IPS DF 4.7 (cell line): Measurements from ENCODE around the gene HS3ST4.

Source experiments
- DNase-seq: peaks from one replicate; pipeline ENCODE4 v3.0.0-alpha.2; 2013; ENCODE audit warnings: low spot score; ENCODE audit errors: extremely low read depth

Gene HS3ST4

DNA sequence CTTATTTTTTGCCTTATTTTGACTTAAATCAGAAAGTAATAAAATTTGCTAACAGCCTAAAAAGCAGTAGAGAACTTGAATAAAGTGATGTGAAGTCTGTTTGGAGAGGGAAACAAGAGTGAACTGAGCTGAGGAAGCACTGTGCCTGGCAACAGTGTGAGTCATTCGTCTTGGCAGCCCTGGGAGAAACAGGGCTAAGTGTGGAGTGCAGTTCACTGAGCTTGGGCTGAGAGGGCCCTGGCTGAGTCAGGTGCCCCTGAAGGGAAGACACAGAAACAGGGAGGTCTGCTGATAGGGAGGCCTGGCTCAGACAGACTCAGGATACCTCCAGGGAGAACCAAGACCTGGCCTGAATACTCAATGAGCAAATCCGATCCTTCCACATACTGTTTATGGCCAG lies 132.1 kb downstream of the HS3ST4 start:
- no peak for DNase-seq

DNA sequence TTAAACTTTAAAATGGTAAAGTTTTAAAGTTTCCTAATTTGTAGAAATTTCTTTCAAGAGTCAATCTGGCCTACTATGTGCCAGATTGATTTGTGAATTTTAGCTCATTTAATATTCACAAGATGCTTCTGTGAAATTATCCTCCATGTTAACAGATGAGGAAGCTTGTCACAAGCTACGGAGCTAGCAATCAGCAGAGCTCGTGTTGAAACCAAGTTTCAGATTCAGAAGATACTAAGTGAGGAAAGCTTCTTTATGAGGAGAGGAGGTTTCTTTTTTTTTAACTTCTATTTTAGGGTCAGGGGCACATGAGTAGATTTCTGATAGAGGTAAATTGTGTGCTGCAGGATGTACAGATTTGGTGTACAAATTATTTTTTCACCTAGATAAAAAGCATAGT lies 135.9 kb downstream of the HS3ST4 start:
- DNase-seq, result no peak

DNA sequence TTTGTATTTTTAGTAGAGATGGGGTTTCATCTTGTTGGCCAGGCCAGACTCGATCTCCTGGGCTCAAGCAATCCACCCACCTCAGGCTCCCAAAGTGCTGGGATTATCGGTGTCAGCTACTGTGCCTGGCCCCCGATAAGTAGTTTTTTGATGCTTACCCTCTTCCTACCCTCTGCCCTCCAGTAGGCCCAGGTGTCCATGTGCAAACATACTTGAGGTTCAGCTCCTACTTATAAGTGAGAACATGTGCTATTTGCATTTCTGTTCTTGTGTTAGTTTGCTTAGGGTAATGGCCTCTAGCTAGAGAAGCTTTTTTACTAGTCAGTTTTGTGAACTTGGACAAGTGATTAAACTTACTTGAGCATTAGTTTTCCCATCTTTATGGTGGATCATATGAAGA lies 136.8 kb downstream of the HS3ST4 start:
- DNase-seq, result no peak

DNA sequence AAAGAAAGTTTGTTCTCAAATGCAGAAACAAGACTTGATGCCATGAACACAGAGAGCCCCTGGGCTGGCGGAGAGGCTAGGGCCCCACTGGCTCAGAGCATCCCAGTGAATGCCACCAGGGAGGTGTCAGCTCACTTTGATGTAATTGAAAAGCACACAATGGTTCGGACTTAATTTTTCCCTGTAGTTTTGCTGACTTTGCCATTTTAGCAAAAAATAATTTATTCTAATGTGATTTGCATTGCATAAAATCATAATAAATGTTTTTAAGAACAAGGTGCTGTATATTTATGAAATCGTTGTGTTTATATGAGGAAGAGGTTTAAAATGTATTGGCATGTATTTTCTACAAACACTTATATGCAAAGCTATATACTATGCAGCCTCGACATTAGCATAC lies 140.5 kb downstream of the HS3ST4 start:
- DNase-seq, result no peak

DNA sequence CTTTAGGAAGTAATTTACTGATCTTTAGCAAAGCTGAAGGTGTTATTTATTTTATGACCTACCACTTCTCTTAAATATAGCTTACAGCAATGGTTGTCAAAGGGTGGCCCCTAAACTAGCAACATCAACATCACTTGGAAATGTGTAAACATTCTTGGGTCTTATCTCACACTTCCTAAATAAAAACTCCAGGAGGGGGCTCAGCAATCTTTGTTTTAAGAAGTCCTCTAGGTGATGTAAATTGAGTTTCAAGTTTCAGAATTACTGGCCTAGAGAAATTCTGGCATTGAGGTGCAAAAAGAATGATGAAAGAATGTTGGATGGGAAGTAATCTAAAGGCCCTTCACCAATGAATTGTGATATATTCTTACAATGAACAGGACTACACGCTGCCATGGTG lies 142.3 kb downstream of the HS3ST4 start:
- DNase-seq, result no peak

DNA sequence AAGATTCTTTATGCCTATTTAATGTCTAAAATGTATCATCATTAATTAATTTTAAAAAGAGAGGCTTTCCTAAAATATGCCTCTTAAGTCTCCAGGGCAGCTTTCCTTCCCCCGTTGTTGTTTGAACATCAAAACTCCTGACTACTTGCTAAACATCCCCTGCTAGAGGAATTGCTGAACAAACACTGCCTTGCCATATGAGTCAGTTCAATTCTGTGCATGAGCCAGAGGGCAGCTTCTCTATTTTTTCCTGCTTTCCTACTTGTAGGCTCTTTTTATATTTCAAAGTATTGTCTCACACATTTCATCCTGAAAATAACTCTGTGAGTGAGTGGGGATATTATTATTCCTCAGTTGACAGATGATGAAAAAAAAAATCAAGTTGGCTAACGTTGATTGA lies 143.4 kb downstream of the HS3ST4 start:
- no peak for DNase-seq

DNA sequence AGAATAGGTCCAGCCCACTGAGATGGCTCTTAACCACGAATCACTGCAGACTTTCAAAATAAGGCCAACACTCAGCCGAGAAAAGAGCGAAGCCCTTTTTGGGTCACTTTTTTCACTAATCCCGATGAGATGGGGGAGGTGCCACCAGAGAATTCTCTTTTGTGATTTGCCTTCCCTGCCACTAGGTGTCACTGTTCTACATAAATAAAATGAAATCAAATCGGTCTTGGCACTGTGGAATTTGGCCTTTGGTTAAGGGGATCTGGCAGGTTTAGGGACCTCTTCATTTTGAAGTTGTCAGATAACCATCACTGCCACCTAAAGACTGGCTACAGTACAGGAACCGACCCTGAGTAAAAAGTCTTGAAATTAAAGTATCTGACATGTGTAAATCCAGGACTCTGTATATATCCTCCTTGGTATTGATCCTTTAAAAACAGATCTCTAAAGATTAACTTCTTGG lies 147.0 kb downstream of the HS3ST4 start:
- peak; percentile 60 for DNase-seq

DNA sequence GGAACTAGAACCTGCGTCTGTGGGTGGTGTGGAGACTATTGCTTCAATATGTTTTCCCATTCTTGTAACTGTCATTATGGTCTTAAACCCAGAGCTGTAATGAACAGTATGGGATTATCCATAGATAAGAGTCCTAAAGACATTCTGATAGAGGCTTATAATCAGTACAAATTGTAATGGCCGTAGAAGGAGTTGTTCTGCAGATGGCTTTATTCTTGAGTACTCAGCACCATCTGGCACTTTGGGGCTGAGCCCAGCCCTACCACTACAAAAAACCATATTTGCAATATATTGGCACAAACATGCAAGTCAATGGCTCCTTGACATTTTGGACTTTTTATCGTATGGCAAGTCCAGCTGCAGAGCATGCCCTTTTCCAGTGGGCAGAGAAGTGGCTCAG lies 150.0 kb downstream of the HS3ST4 start:
- DNase-seq, result no peak

DNA sequence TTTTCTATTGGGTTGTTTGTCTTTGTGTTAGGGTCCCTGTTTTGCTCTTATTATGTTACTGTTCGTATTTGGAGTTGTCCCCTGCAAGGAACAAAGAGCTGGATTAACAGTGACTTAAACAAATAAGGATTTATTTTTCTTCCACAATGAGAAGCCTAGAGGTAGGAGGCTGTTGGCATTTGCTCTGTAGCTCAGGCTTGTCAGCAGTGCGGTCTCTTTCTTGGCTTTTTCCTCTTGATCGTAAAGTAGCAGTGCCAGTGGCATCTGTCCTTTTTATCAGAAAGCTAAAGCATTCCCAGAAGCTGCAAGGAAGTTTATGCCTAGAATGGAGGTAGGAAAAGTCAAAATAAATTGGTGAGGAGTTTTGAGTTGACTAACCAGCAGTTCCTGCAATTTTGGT lies 154.1 kb downstream of the HS3ST4 start:
- DNase-seq, result no peak

DNA sequence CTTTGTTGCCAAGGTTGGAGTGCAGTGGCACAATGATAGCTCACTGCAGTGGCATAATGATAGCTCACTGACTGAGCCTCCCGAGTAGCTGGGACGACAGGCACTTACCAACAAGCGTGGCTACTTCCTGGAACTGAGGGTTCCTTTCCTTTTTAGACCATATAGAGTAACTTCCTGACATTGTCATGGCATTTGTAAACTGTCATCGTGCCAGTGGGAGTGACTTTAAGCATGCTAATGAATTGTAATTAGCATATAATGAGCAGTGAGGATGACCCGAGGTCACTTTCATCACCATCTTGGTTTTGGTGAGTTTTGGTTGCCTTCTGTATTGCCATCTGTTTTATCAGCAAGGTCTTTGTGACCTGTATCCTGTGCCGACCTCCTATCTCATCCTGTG lies 162.4 kb downstream of the HS3ST4 start:
- no peak for DNase-seq

DNA sequence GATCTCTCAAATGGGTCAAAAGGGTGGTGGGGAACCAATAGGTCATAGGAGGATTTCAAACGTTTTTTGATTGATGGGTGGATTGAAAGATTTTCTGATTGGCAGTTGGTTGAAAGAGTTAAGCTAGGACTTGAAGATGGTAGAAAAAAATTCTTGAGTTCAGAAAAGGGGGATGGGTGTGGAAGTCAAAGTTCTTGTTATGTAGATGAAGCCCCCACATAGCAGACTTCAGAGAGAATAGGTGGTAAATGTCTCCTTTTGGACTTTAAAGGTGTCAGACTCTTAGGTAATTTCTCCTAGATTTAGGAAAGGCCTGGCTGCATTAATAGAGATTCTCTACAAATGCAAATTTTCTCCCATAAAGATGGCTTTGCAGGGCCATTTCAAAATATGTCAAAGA lies 163.3 kb downstream of the HS3ST4 start:
- no peak for DNase-seq

DNA sequence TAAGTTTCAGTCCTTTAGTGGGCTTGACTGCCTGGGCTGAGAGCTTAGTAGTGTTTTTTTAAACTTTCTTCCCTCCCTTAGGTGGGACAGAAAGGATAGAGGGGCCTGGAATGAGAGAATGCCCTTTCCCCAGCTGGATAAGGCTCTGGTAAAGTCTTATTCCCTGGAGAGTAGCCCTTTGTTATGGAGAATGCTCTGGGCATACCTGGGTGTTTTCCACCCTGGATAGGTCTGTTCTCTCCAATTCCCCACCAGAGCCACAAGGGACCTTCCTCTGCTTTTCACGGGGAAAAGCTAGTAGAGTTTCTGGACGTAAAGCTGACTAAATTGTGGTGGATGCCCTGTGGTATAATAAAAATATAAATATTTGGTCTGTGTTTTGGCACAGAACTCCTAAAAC lies 164.1 kb downstream of the HS3ST4 start:
- peak; percentile 72 for DNase-seq

DNA sequence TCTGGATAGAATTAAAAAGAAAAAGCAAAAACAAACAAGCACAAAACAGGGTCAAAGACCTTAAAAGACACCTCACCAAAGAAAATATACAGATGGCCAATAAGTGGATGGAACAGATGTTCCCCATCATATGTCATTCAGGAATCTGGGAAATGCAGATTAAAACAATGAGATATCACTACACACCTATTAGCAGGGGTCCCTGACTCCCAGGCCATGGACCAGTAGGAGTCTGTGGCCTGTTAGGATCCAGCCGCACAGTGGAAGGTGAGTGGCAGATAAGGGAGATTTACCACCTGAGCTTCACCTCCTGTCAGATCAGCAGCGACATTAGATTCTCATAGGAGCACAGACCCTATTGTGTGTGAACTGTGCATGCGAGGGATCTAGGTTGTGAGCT lies 167.9 kb downstream of the HS3ST4 start:
- DNase-seq, result no peak

DNA sequence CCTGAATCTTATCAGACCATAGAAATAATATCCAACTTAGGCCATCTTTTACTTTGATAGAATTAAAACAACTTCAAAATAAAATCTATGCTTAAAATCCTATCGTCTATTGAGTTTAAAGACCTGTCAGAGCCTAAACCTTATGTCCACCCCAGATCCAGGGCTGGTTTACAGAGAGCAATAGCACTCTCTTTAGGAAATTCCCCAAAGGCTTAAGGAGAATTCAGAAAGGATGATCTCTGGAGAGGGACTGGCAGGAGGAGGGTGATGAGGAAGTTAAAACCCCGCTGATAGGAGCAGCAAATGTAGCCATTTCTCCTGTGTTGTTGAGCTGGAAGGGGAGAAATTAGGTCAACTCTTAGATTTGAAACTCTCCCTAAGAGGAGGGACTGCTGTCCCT lies 175.3 kb downstream of the HS3ST4 start:
- no peak for DNase-seq

DNA sequence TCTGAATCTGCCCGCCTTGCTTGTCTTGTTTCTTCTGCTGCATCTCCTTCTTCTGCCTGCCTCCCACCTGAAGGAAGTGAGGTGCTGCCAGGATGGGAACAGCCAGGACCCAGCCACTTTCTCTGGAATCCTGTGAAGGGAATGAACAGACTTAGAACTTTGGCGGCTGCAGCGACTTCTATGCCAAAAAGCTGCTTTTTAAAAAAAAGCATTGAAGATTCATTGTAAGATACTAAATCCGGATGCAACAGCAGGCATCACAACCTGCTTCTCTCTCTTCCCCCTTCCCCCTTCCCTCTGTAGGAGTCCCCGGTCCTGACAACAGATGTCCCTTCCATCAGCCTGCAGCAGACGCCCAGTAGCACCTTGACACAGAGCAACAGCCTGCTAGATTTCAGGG lies 176.3 kb downstream of the HS3ST4 start:
- no peak for DNase-seq

DNA sequence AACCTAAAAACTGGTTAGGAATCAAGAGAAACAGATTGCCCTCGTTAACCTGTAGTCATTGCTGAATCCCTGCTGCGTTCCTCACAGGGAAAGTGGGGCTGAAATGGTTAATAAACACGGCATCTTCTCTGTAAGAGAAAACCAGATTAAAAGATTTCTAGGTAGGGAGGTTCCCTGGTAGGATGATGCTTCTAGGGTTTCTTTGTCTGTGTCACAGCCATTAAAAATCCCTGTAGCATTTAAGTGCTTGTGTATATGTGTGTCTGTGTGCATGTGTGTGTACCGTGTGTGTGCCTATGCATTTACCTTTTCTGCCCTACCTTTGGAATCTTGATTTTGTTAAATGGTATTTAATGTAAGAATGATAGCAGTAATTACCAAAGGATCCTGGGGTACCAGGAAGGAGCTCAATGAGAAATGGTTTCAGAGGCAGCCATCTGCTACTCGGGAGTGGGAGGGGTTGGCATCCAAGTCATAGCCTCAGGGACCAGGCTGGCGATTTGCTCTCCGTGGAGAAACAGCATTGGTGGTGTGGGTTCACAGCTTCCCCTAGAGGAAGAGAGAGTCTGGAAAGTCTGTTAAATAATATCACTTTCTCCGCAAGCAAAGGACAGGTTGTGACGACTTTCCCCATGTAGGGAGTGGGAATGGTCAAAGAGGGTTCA lies 177.1 kb downstream of the HS3ST4 start:
- no peak for DNase-seq

DNA sequence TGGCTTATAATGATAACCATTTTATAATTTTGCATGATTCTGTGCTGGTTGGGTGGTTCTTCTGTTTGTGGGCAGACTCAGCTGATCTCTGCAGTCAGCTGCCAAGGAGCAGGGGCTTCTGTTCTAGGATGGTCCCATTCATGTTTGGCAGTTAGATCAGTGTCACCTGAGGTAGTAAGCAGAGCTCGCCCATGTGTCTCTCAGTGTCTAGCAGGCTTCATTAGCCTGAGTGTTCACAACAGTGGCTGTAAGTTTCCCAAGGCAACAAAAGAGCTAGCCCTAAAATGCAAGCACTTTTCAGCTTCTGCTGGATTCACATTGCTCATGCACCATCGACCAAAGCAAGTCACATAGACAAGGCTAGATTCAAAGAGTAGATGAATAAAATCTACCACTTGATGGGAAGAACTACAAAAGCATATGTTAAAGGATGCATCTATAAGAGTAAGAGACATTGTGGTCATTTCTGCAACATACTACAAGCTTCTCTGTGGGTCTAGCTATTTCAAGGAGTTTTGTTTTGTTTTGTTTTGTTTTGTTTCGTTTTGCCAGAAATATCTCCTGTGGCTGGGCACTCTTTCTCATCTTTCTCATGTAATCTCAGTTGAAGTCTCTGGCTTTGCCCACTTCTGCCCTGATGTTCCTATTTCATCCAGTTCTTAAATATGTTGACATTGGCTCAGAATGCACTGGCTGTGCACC lies 180.8 kb downstream of the HS3ST4 start:
- DNase-seq, result no peak

DNA sequence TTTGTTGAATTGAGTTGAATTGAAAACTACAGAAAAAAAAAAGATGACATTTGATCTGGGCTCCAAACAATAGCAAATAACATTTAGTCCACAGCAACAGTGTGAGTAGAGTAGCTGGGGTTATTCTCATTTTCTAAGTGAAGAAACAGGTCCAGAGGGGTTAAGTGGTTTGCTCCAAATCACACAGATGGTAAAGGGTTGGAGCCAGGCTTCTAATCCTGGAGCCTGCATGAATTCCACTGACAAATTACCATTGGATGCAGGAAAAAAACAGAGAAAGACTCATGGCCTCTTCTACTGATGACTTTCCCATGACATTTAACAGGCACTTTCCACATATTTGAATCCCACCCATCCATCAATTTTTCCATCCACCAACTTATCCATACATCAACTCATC lies 182.4 kb downstream of the HS3ST4 start:
- DNase-seq, result no peak

DNA sequence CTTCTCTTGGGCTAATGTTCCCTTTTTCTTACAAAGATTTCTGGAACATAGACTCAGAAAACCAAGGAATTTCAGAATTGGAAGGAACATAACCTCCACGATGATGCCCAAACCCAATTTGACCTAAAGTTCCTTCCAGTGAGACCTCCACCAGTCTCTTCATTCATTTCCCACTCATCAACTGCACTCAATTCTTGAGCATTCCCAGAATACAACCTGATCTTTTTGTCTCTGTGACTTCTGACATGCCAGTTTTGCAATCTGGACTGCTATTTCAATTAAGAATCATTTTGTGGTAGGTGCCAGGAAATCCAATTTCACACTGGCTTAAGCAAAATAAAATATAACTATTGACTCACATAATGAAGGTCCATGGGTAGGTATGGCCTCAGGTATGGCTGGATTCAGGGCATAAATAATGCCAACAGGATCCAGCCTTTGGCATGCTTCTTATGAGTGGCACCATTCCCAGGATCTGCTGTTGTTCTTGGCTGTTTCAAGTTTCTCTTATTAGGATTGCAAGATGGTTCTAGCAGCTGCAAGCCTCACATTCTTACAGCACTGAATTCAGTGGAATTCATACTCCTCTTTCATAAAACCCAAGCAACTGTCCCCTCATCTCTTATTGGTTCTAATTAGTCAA lies 184.3 kb downstream of the HS3ST4 start:
- no peak for DNase-seq

DNA sequence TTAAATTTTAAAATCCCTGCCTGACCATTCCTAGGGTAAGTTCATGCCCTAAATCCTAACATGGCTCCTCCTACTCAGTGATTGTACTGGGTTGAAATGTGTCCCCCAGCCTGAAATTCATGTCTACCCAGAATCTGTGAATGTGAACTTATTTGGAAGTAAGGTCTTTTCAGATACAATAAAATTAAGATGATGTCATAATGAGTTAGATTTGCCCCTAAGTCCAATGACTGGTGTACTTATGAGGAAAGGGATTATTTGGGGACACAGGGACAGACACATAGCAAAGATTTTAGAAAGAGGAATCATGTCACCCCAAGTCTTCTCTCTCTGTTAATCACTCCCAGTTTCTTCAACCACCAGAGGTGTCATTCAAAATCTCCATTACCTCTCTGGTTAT lies 185.3 kb downstream of the HS3ST4 start:
- no peak for DNase-seq

DNA sequence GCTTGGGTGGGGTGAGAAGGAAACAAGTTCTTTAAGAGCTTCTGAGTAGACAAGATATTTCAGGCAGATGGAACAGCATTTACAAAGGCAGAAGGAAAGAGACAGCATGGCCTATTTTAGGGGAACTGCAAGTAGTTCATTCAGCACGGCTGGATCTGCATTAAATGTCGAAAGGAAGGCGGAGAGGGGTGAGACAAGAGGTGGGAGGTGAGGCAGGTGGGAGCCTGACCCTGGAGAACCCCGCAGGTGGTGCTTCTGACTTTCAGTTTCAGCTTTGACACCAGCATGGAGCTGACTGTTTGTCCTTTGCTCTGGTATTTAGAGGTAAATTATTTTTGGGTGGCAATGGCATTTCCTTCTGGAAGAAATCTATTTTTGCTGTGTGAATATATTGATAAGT lies 194.8 kb downstream of the HS3ST4 start:
- no peak for DNase-seq

DNA sequence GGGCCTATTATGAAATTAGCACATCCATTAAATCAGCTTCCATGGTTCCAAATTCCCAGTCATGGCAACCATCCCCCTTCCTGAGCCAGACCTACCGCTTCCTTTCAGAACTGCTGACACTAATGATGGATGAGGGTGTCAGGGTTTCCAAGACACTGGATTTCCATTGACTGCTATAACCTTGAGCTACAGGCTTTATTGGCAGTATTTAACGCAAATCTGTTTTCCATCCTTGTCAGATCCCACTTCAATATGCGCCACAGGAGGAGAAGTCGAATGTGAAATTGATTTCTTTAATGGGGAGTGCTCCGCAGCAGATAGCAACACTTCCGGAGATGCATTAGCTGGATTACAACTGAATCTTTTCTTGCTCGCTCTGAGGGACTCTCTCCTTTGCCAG lies 197.1 kb downstream of the HS3ST4 start:
- DNase-seq, result no peak

DNA sequence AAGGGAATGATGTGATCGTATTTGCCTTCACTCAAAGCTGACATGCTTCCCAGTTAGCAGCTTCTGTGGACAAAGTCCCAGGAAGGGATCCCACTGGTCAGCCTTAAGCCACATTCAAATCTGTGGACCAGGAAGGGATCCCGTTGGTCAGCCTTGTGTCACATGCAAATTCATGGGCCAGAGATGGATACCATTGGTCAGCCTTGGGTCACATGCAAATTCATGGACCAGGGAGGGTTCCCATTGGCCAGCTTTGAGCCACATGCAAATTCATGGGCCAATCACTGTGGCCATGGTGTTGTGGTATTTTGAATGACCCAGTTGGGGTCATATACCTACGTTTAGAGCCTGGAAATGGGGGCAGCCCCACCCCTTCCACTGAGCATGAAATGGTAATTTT lies 201.6 kb downstream of the HS3ST4 start:
- no peak for DNase-seq
